ENCODE measurements around the gene VGLL4.
A peak's percentile ranks its signal among the peaks of the same experiment; 100 is the strongest.

VGLL4 gene

GRCh38 chr3:11640009-11640673 lies 3.6 kb downstream of the VGLL4 start:
- TF ChIP-seq CTCF (IDR thresholded peaks at IDR 0.05; ENCODE audit: low read depth, low read length) = no peak
- no peak for DNase-seq (ENCODE audit: extremely low read depth, low read depth)

GRCh38 chr3:11638495-11639358 lies 5.0 kb downstream of the VGLL4 start:
- DNase-seq (ENCODE audit: extremely low read depth, low read depth) = no peak
- TF ChIP-seq CTCF (IDR thresholded peaks at IDR 0.05; ENCODE audit: low read depth, low read length) = no peak

GRCh38 chr3:11637901-11638458 lies 5.7 kb downstream of the VGLL4 start:
- no peak for TF ChIP-seq CTCF (IDR thresholded peaks at IDR 0.05; ENCODE audit: low read depth, low read length)
- peak; percentile 77 for DNase-seq (ENCODE audit: extremely low read depth, low read depth)

- no peak for TF ChIP-seq CTCF (IDR thresholded peaks at IDR 0.05; ENCODE audit: low read depth, low read length)
- DNase-seq (ENCODE audit: extremely low read depth, low read depth) = no peak
Measured at GRCh38 chr3:11636394-11636770, 7.3 kb downstream of the VGLL4 start.

- no peak for DNase-seq (ENCODE audit: extremely low read depth, low read depth)
- TF ChIP-seq CTCF (IDR thresholded peaks at IDR 0.05; ENCODE audit: low read depth, low read length) = no peak
Measured at GRCh38 chr3:11635680-11636393, 7.9 kb downstream of the VGLL4 start.

- no peak for DNase-seq (ENCODE audit: extremely low read depth, low read depth)
- TF ChIP-seq CTCF (IDR thresholded peaks at IDR 0.05; ENCODE audit: low read depth, low read length) = no peak
Measured at GRCh38 chr3:11634974-11635612, 8.6 kb downstream of the VGLL4 start.

Measured in AG09319 (cell line).